RPMI7951 (cell line): Measurements from ENCODE around the gene MACROD1. TPM values are rescaled to one million over a fixed set of nuclear protein-coding genes. Genes with fewer than 3 reads are reported as not detected.

Source experiments
- DNase-seq: peaks from one replicate; pipeline ENCODE4 v3.0.0-alpha.2; 2012; ENCODE audit warnings: low read depth
- total RNA-seq: library from RNA; depleted of rRNA; stranded (reverse); fragments of >200 nt; shearing (Covaris generic); gene quantifications from 2 replicates; pipeline ENCODE4 v1.2.3, GENCODE V29; 2014

The MACROD1 gene
- total RNA-seq, 1 experiment from 2014 or later: 43.3 TPM

DNA sequence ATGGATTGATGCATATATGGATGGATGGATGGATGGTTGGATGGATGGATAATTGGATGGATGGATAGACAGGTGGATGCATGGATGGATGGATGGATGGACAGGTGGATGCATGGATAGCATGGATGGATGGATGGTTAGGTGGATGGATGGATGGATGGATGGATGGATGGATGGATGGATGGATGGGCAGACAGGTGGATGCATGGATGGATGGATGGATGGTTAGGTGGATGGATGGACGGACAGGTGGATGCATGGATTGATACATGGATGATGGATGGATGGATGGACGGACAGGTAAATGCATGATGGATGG, 52.5 kb downstream of the MACROD1 start:
- no peak for DNase-seq

DNA sequence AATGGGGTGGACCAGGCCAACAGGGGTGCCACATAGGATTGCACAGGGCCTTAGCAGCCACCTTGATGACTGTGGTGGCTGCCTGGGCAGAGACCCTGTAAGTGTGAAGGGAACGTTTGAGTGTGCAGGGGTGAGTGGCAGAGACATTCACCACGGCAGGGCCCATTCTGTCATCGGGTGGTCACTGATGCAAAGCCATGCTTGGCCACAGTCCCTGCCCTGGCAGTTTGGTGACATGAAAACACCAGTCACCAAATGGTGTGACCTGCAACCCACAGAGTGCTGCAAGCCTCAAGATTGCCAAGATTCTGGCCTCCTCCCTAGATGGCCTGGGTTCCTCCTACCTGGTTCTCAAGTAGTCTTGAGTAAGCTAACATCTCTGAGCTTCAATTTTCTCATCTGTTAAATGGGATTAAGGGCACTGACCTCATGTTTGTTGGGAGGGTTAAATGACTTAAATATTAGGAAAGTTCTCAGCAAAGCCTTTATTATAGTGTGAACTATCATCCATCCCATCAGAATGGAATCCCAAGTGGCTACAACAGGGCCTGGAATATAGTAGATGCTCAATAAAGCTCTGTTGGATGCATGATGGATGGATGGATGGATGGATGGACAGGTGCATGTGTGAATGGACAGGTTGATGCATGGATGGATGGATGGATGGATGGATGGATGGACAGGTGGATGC, 53.0 kb downstream of the MACROD1 start:
- DNase-seq: no peak

- DNase-seq: no peak
Measured at GRCh38 chr11:64110465-64111375, 55.2 kb downstream of the MACROD1 start.

- DNase-seq: no peak
Measured at GRCh38 chr11:64109332-64109731, 56.6 kb downstream of the MACROD1 start.

- DNase-seq: no peak
Measured at GRCh38 chr11:64107303-64107702, 58.6 kb downstream of the MACROD1 start.

GRCh38 chr11:64104632-64105031, 61.3 kb downstream of the MACROD1 start:
- no peak for DNase-seq

GRCh38 chr11:64103277-64103985, 62.5 kb downstream of the MACROD1 start:
- no peak for DNase-seq

- no peak for DNase-seq
Measured at GRCh38 chr11:64102005-64102738, 63.7 kb downstream of the MACROD1 start.

GRCh38 chr11:64101461-64101860, 64.5 kb downstream of the MACROD1 start:
- DNase-seq: no peak

- DNase-seq: no peak
Measured at GRCh38 chr11:64100782-64101353, 65.0 kb downstream of the MACROD1 start.

GRCh38 chr11:64100360-64100759, 65.6 kb downstream of the MACROD1 start:
- no peak for DNase-seq

GRCh38 chr11:64099436-64099835, 66.5 kb downstream of the MACROD1 start:
- no peak for DNase-seq

GRCh38 chr11:64098318-64098831, 67.5 kb downstream of the MACROD1 start:
- no peak for DNase-seq

GRCh38 chr11:64097468-64098317, 68.2 kb downstream of the MACROD1 start:
- DNase-seq: no peak

GRCh38 chr11:64096835-64097234, 69.1 kb downstream of the MACROD1 start:
- DNase-seq: no peak

GRCh38 chr11:64095949-64096348, 70.0 kb downstream of the MACROD1 start:
- DNase-seq: no peak

DNA sequence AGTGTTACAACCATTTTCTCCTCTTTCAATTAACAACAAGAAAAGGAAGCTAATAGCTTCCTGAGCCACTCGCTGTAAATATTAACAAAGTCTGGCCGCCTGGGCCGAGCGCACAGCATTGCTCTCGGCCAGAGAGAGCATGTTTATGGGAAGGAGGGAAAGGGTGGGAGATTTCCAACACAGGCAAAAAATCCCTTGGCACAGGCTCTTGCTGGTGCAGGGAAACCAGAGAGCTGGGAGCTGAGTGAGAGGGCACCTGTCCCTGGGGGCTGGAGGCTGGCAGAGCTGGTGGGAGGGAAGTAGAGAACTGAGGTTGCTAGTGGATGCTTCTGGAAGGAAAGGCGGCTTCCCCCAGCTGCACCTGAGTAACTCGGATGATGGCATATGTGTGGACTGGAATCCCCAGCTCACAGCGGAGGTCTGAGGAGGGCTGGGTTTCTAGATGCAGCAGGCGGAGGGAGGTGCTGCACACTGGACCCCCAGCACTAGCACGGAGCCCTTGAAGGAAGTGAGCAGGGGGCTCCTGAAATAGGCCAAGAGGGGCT, 70.6 kb downstream of the MACROD1 start:
- DNase-seq: no peak

DNA sequence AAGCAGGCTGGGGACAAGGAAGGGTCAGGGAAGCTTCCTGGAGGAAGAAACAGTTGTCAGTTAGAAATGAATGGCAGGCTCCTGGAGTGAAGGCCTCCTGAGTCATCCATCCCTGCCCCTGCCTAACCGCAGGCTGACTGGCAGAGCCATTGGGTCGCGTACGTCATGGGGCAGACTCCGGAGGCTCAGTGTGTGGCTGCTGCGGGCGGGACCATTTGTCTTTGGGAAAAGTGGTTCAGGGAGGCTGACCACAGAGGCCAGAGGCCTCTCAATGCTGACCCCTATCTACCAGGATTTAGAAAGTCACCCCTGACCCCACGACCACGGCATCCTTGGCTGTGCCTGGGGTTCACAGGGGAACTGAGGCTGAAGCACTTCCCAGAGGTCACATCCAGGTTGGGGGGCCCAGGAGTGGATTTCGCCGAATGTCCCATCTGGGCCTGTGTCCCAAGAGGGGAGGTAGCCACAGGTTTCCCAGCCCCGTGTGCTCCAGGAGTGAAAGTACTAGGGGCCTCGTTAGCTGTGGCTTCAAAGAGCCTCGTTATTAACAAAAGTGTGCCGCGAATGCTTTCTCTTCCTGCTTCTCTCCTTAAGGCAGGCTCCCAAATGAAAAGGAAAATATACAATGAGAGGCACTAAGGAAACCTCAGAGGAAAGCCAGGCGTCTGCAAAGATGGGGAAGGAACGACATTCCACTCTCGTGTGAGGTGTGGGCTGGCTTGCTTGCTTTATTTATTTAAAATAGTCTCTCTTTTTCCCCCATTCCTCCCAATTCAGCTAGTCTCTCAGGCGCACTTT, 71.3 kb downstream of the MACROD1 start:
- DNase-seq: peak; percentile 91
